K562 (cell line): ENCODE results near the gene EGFL6.

Source experiments
- BCLAF1 ChIP-seq, 2 experiments: fragments of 450-650 bp in 1 of 2; IDR thresholded peaks; 2 replicates each; pipeline ENCODE4 v1.6.1; 2011 to 2017; ENCODE audit warnings: low read depth in 2 of 2, antibody characterized with exemption in 1 of 2, borderline replicate concordance in 1 of 2, low read length in 1 of 2, mild to moderate bottlenecking in 1 of 2, mixed read lengths in 1 of 2; ENCODE audit not compliant: control insufficient read depth in 1 of 2
- EHMT2 ChIP-seq: fragments of 450-650 bp; IDR thresholded peaks from 2 replicates; pipeline ENCODE4 v1.6.1; 2018; ENCODE audit warnings: antibody characterized with exemption
- EZH2 ChIP-seq: IDR thresholded peaks from 2 replicates; pipeline ENCODE4 v1.6.1; 2012; ENCODE audit warnings: low read depth, mild to moderate bottlenecking, inconsistent platforms, low read length, borderline replicate concordance
- KLF6 ChIP-seq: fragments of 250-450 bp; sonication (Bioruptor Pico); IDR thresholded peaks from 2 replicates; pipeline ENCODE4 v1.4.0; 2020; ENCODE audit warnings: mild to moderate bottlenecking, moderate library complexity, borderline replicate concordance
- MEIS2 ChIP-seq: fragments of 450-650 bp; IDR thresholded peaks from 2 replicates; pipeline ENCODE4 v1.6.1; 2014; ENCODE audit warnings: mild to moderate bottlenecking; ENCODE audit not compliant: partially characterized antibody
- NR2C2 ChIP-seq, 2 experiments: fragments of 200-800 bp in 1 of 2; sonication (Bioruptor generic) in 1 of 2; sonication (generic) in 1 of 2; formaldehyde crosslinking in 1 of 2; IDR thresholded peaks; 2 replicates each; pipeline versions ENCODE4 v1.6.1 to v1.8.0; 2016 to 2022; ENCODE audit warnings: mild to moderate bottlenecking in 1 of 2, missing compliant biosample characterization in 1 of 2, missing genetic modification characterization in 1 of 2, missing genetic modification reagents in 1 of 2
- RAD21 ChIP-seq, 2 experiments: fragments of 250-450 bp in 1 of 2; fragments of 450-650 bp in 1 of 2; sonication (Bioruptor Pico) in 1 of 2; formaldehyde crosslinking in 1 of 2; IDR thresholded peaks in 1 of 2; conservative IDR thresholded peaks in 1 of 2; 2 replicates each; pipeline versions ENCODE4 v1.4.0 to v1.8.0; 2020 to 2022; ENCODE audit warnings: mild to moderate bottlenecking in 2 of 2, moderate library complexity in 1 of 2

GRCh38 chrX:13650318-13650717 lies 80.9 kb downstream of the EGFL6 start:
- TF ChIP-seq NR2C2 (CRISPR knock-in tag; IDR thresholded peaks at IDR 0.05) (no peak), NR2C2 (tag; IDR thresholded peaks at IDR 0.05) (no peak), KLF6 (no peak), EHMT2 (no peak), RAD21 (CRISPR knock-in tag; conservative IDR thresholded peaks at IDR 0.05 in 1 of 2, IDR thresholded peaks at IDR 0.05 in 1 of 2) (no peak), EZH2 (no peak), BCLAF1 (IDR thresholded peaks at IDR 0.05; ENCODE audit: borderline replicate concordance in 1 of 2, control insufficient read depth in 1 of 2, low read depth in 2 of 2, low read length in 1 of 2) (no peak), MEIS2 (no peak)
